ENCODE results near the gene NAALADL2. TPM values are rescaled to one million over a fixed set of nuclear protein-coding genes. Genes with fewer than 3 reads are reported as not detected.

NAALADL2 gene
- total RNA-seq, 5 donors from 2014 or later (not counting 1 experiment from before 2014, with no cell fraction given): 0.13 to 1.4 (median 0.36) TPM; not detected in 1

DNA sequence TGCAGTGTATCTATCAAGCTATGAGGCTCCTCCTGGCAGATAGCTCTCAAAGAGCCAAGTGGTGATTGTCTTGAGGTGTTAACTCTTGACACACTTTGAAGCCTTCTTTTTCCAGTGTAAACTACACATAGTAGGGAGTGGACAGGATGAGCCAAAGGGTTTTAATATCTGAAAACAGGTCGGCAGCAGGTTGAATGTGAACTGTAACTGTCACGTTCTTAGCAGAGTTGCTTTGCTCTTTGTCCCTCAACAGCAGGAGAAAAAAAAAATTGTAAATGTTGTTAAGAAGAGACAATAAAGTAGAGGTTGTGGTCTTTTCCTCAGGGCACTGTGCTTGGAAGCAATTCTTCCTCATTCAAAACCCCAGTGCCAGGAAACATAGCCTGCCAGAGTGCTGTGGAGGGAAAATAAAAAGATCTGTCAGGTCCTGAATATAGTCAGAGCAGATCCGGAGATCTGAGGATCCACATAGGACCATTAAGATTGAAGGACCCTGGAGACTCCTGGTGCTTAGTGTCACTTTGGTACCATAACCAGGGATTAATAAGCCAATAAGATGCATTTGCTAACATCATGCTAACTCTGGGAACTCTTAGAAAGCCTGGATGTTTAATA is 229.7 kb downstream of the NAALADL2 start:
- Histone ChIP-seq H3K9me3 (no peaks in the 10 kb centered on the region), H3K27me3 (replicated peaks in 1 of 2; ENCODE audit: control insufficient read depth in 2 of 2, extremely low read depth in 1 of 2, insufficient read depth in 2 of 2, low read length in 1 of 2) (no peaks in the 10 kb centered on the region), H3K4me1 (ENCODE audit: control insufficient read depth in 1 of 2, extremely low read depth in 1 of 2, insufficient read depth in 2 of 2, low read length in 2 of 2) (no peaks in the 10 kb centered on the region), H3K27ac (ENCODE audit: low read length) (no peak overlapping the region), H3K36me3 (ENCODE audit: control insufficient read depth in 2 of 2, extremely low read depth in 1 of 2, insufficient read depth in 1 of 2, low read length in 1 of 2) (no peaks in the 10 kb centered on the region), H3K4me3 (ENCODE audit: control insufficient read depth in 1 of 2, extremely low read depth in 1 of 2, low read length in 1 of 2) (no peak overlapping the region)
- Mint-ChIP-seq H3K36me3 (no peaks in the 10 kb centered on the region), H3K27ac (no peak overlapping the region), H3K4me1 (no peaks in the 10 kb centered on the region), H3K4me3 (no peak overlapping the region), H3K27me3 (no peaks in the 10 kb centered on the region), H3K9me3 (peaks cover 0 to 5% (median 0%) of the 10 kb centered on the region in 3 donors)
- CTCF ChIA-PET: no interaction called here
- DNase-seq (no peak), ATAC-seq (replicated peaks in 1 of 4) (no peak)
- 74% methylated on average over 3 of the region's 3 CpGs for WGBS (ENCODE audit: insufficient coverage)
- POLR2A ChIA-PET: no interaction called here

DNA sequence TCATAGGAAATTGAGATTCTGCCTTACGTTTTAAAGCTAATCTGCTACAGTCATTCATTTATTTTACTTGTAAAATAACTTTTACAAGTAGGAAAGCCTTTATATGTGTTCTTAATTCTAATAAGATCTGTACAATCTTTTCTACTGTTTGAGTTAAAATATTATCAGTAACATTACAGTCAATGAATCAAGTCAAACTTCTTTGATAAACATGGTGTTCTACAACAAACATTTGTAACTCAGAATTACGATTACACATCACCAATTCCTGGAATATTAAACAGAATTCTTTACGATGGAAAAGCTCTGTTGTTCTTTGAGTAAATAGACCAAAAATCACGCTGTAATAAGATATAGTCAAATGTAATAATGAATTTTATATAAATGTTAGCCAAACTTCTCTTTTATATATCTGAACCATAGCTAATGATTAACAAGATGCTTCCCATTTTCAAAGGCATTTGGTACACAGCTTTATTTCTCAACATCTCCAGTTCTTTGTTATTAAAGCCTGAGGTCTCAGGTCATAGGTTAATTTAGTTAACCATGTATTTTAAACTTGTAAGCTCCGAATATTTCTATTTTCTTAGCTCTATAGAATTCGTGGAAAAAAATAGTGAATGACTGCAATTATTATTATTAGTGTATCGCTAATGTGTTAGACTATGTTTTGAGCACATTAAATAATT is 232.4 kb downstream of the NAALADL2 start:
- WGBS (ENCODE audit: insufficient coverage): no CpG with 5 or more reads among the region's 7 CpGs
- Histone ChIP-seq H3K4me3 (ENCODE audit: control insufficient read depth in 1 of 2, extremely low read depth in 1 of 2, low read length in 1 of 2) (no peak overlapping the region), H3K27ac (ENCODE audit: low read length) (no peak overlapping the region), H3K36me3 (ENCODE audit: control insufficient read depth in 2 of 2, extremely low read depth in 1 of 2, insufficient read depth in 1 of 2, low read length in 1 of 2) (no peaks in the 10 kb centered on the region), H3K27me3 (replicated peaks in 1 of 2; ENCODE audit: control insufficient read depth in 2 of 2, extremely low read depth in 1 of 2, insufficient read depth in 2 of 2, low read length in 1 of 2) (no peaks in the 10 kb centered on the region), H3K4me1 (ENCODE audit: control insufficient read depth in 1 of 2, extremely low read depth in 1 of 2, insufficient read depth in 2 of 2, low read length in 2 of 2) (no peaks in the 10 kb centered on the region), H3K9me3 (no peaks in the 10 kb centered on the region)
- no peak for ATAC-seq (replicated peaks in 1 of 4)
- ChIA-PET POLR2A (no interaction called here), CTCF (no interaction called here)
- H3K4me1 Mint-ChIP-seq: no peaks in the 10 kb centered on the region
- no peak overlapping the region for H3K4me3 Mint-ChIP-seq
- H3K27ac Mint-ChIP-seq: no peak overlapping the region
- no peaks in the 10 kb centered on the region for H3K27me3 Mint-ChIP-seq
- no peak for DNase-seq
- peaks cover 0 to 4% (median 2%) of the 10 kb centered on the region in 3 donors for H3K9me3 Mint-ChIP-seq
- no peaks in the 10 kb centered on the region for H3K36me3 Mint-ChIP-seq

DNA sequence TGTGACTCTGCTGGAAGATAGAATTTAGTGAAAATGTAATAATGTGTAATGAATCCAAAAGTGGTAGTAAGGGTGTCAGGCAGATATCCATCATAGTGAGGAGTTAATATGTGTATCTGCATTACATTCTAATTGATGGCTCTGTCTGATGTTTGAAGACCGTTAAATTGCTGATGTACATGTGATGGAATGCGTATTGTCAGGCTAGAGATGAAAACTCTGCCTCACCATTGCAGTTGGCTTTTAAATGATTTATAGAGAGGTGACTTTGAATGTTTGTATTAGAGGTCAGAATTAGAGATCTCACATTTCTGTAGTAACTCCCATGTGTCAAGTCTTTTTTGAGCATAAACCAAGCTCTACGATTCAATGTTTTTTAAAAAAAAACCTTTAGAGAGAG is 234.6 kb downstream of the NAALADL2 start:
- no peak overlapping the region for H3K4me3 Mint-ChIP-seq
- H3K4me1 ChIP-seq (ENCODE audit: control insufficient read depth in 1 of 2, extremely low read depth in 1 of 2, insufficient read depth in 2 of 2, low read length in 2 of 2): no peaks in the 10 kb centered on the region
- no peaks in the 10 kb centered on the region for H3K9me3 ChIP-seq
- H3K4me3 ChIP-seq (ENCODE audit: control insufficient read depth in 1 of 2, extremely low read depth in 1 of 2, low read length in 1 of 2): no peak overlapping the region
- H3K36me3 ChIP-seq (ENCODE audit: control insufficient read depth in 2 of 2, extremely low read depth in 1 of 2, insufficient read depth in 1 of 2, low read length in 1 of 2): no peaks in the 10 kb centered on the region
- H3K27ac ChIP-seq (ENCODE audit: low read length): no peak overlapping the region
- CTCF ChIA-PET: no interaction called here
- POLR2A ChIA-PET: no interaction called here
- WGBS (ENCODE audit: insufficient coverage): no CpG with 5 or more reads among the region's 3 CpGs
- no peaks in the 10 kb centered on the region for H3K27me3 ChIP-seq (replicated peaks in 1 of 2; ENCODE audit: control insufficient read depth in 2 of 2, extremely low read depth in 1 of 2, insufficient read depth in 2 of 2, low read length in 1 of 2)
- ATAC-seq (replicated peaks in 1 of 4) (no peak), DNase-seq (no peak)
- no peaks in the 10 kb centered on the region for H3K27me3 Mint-ChIP-seq
- H3K9me3 Mint-ChIP-seq: peaks cover 0 to 4% (median 2%) of the 10 kb centered on the region in 3 donors
- no peaks in the 10 kb centered on the region for H3K36me3 Mint-ChIP-seq
- no peaks in the 10 kb centered on the region for H3K4me1 Mint-ChIP-seq
- no peak overlapping the region for H3K27ac Mint-ChIP-seq

DNA sequence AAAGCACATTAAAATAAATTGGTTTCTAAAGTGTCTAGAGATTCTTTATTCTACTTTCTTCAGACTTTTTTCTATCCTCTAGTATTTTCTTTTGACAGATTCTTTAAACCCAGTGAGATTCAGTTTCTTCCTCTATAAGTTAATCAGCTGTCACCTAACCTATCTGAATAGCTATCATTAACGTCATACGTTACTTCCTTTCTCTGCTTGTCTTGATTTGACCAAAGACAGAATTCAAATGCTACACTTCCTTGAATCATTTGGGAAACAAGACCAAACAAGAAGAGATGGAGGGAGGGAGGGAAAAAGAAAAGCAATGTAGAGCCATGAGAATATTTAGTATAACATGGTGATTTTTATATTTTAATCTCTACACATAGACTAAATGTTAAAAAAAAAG is 235.2 kb downstream of the NAALADL2 start:
- DNase-seq (no peak), ATAC-seq (replicated peaks in 1 of 4) (no peak)
- POLR2A ChIA-PET: interaction anchor here in 1 of 2 donors (0.7 kb wide), 1 partner anchor 35 kb away, joined by 5 read pairs; no protein-coding TSS in a partner anchor
- Histone ChIP-seq H3K36me3 (ENCODE audit: control insufficient read depth in 2 of 2, extremely low read depth in 1 of 2, insufficient read depth in 1 of 2, low read length in 1 of 2) (no peaks in the 10 kb centered on the region), H3K27me3 (replicated peaks in 1 of 2; ENCODE audit: control insufficient read depth in 2 of 2, extremely low read depth in 1 of 2, insufficient read depth in 2 of 2, low read length in 1 of 2) (no peaks in the 10 kb centered on the region), H3K27ac (ENCODE audit: low read length) (no peak overlapping the region), H3K9me3 (no peaks in the 10 kb centered on the region), H3K4me3 (ENCODE audit: control insufficient read depth in 1 of 2, extremely low read depth in 1 of 2, low read length in 1 of 2) (no peak overlapping the region), H3K4me1 (ENCODE audit: control insufficient read depth in 1 of 2, extremely low read depth in 1 of 2, insufficient read depth in 2 of 2, low read length in 2 of 2) (no peaks in the 10 kb centered on the region)
- Mint-ChIP-seq H3K27ac (no peak overlapping the region), H3K9me3 (peaks cover 0 to 4% (median 2%) of the 10 kb centered on the region in 3 donors), H3K4me1 (no peaks in the 10 kb centered on the region), H3K4me3 (no peak overlapping the region), H3K27me3 (no peaks in the 10 kb centered on the region), H3K36me3 (no peaks in the 10 kb centered on the region)
- 67% methylated on average over 2 of the region's 2 CpGs for WGBS (ENCODE audit: insufficient coverage)
- CTCF ChIA-PET: no interaction called here

DNA sequence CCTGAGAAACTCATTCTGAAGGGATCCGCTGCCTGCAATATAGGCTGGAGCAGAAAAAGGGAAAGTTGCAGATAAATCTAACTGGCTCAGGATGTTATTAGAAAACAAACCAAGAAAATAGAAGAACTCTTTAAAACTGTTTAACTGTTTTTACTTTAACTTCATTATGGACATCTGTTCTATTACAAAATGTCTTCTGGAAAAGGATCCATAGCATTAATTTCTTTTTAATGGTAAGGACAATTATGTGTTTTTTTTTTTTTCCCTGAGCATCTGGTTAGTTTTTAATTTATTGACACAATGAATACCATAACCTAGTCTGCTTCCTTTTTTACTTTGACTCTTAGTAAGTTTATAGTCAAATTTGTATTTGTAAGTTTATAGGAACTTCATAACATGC is 239.5 kb downstream of the NAALADL2 start:
- no CpG with 5 or more reads among the region's 1 CpG for WGBS (ENCODE audit: insufficient coverage)
- Histone ChIP-seq H3K4me1 (ENCODE audit: control insufficient read depth in 1 of 2, extremely low read depth in 1 of 2, insufficient read depth in 2 of 2, low read length in 2 of 2) (no peaks in the 10 kb centered on the region), H3K27me3 (replicated peaks in 1 of 2; ENCODE audit: control insufficient read depth in 2 of 2, extremely low read depth in 1 of 2, insufficient read depth in 2 of 2, low read length in 1 of 2) (no peaks in the 10 kb centered on the region), H3K9me3 (no peaks in the 10 kb centered on the region), H3K4me3 (ENCODE audit: control insufficient read depth in 1 of 2, extremely low read depth in 1 of 2, low read length in 1 of 2) (no peak overlapping the region), H3K36me3 (ENCODE audit: control insufficient read depth in 2 of 2, extremely low read depth in 1 of 2, insufficient read depth in 1 of 2, low read length in 1 of 2) (no peaks in the 10 kb centered on the region), H3K27ac (ENCODE audit: low read length) (no peak overlapping the region)
- H3K27ac Mint-ChIP-seq: no peak overlapping the region
- peaks cover 0 to 4% (median 0%) of the 10 kb centered on the region in 3 donors for H3K9me3 Mint-ChIP-seq
- H3K4me1 Mint-ChIP-seq: no peaks in the 10 kb centered on the region
- DNase-seq (no peak), ATAC-seq (replicated peaks in 1 of 4) (no peak)
- ChIA-PET CTCF (interaction anchor here in 1 of 2 donors (0.7 kb wide), 1 partner anchor 85 kb away, joined by 4 read pairs; no protein-coding TSS in a partner anchor), POLR2A (no interaction called here)
- no peaks in the 10 kb centered on the region for H3K27me3 Mint-ChIP-seq
- no peaks in the 10 kb centered on the region for H3K36me3 Mint-ChIP-seq
- H3K4me3 Mint-ChIP-seq: no peak overlapping the region

DNA sequence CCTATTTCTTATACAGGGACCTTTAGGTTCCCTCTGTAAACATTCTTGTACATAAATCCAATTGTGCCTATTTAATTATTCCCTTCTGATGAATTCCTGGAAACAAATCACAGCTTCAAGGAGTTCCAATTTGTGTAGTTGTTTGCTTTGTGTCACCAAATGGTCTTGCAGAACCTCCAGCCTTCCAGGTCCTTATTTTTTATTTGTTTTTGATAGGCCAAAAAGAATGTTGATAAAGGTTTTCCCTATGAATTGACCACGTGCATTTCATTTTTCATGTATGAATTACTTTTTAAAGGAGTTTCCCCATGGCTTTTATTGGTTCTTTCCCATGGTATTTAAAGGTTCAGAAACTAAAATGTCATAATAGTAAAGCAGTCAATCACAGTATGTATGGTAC is 243.0 kb downstream of the NAALADL2 start:
- no CpG with 5 or more reads among the region's 1 CpG for whole genome bisulfite sequencing (ENCODE audit: insufficient coverage)
- Mint-ChIP-seq H3K27ac (no peak overlapping the region), H3K4me3 (no peak overlapping the region), H3K36me3 (no peaks in the 10 kb centered on the region), H3K9me3 (peaks cover 0 to 3% (median 0%) of the 10 kb centered on the region in 3 donors), H3K4me1 (no peaks in the 10 kb centered on the region), H3K27me3 (no peaks in the 10 kb centered on the region)
- POLR2A ChIA-PET: no interaction called here
- Histone ChIP-seq H3K27ac (ENCODE audit: low read length) (no peak overlapping the region), H3K4me3 (ENCODE audit: control insufficient read depth in 1 of 2, extremely low read depth in 1 of 2, low read length in 1 of 2) (no peak overlapping the region), H3K9me3 (no peaks in the 10 kb centered on the region), H3K27me3 (replicated peaks in 1 of 2; ENCODE audit: control insufficient read depth in 2 of 2, extremely low read depth in 1 of 2, insufficient read depth in 2 of 2, low read length in 1 of 2) (no peaks in the 10 kb centered on the region), H3K4me1 (ENCODE audit: control insufficient read depth in 1 of 2, extremely low read depth in 1 of 2, insufficient read depth in 2 of 2, low read length in 2 of 2) (no peaks in the 10 kb centered on the region), H3K36me3 (ENCODE audit: control insufficient read depth in 2 of 2, extremely low read depth in 1 of 2, insufficient read depth in 1 of 2, low read length in 1 of 2) (no peaks in the 10 kb centered on the region)
- ATAC-seq (replicated peaks in 1 of 4) (no peak), DNase-seq (no peak)
- CTCF ChIA-PET: no interaction called here
